ENCODE results near the gene SOX5.
"Not testable (repeated sequence)": the region's sequence is repeated elsewhere in the genome, so short reads cannot be mapped to it uniquely, and the experiment has no call there.

The SOX5 gene

GRCh38 chr12:23824358-23824757 is 125.1 kb downstream of the SOX5 start:
- H3K4me1 ChIP-seq (ENCODE audit: insufficient read depth, poor library complexity, severe bottlenecking), result no peaks in the 10 kb centered on the region
- DNase-seq (ENCODE audit: low spot score), result no peak
- no peaks in the 10 kb centered on the region for H3K9me3 ChIP-seq (ENCODE audit: severe bottlenecking)
- no peaks in the 10 kb centered on the region for H3K36me3 ChIP-seq (ENCODE audit: low read depth)
- no peak for ATAC-seq (ENCODE audit: low read depth)
- H3K27ac ChIP-seq (ENCODE audit: poor library complexity, severe bottlenecking), result no peak overlapping the region
- TF ChIP-seq CTCF (IDR thresholded peaks at IDR 0.05; ENCODE audit: poor library complexity, severe bottlenecking), result no peak
- no peaks in the 10 kb centered on the region for H3K27me3 ChIP-seq (ENCODE audit: insufficient read depth, poor library complexity, severe bottlenecking)
- H3K4me3 ChIP-seq (ENCODE audit: severe bottlenecking), result no peak overlapping the region

- H3K9me3 ChIP-seq (ENCODE audit: severe bottlenecking); ATAC-seq (ENCODE audit: low read depth); DNase-seq (ENCODE audit: low spot score); H3K4me3 ChIP-seq (ENCODE audit: severe bottlenecking); H3K27me3 ChIP-seq (ENCODE audit: insufficient read depth, poor library complexity, severe bottlenecking); H3K4me1 ChIP-seq (ENCODE audit: insufficient read depth, poor library complexity, severe bottlenecking); H3K27ac ChIP-seq (ENCODE audit: poor library complexity, severe bottlenecking); H3K36me3 ChIP-seq (ENCODE audit: low read depth): not testable (repeated sequence)
These were observed 126.6 kb downstream of the SOX5 start for GRCh38 chr12:23822883-23823282.

- Histone ChIP-seq H3K4me3 (ENCODE audit: severe bottlenecking) (no peak overlapping the region), H3K27me3 (ENCODE audit: insufficient read depth, poor library complexity, severe bottlenecking) (no peaks in the 10 kb centered on the region), H3K4me1 (ENCODE audit: insufficient read depth, poor library complexity, severe bottlenecking) (no peaks in the 10 kb centered on the region), H3K36me3 (ENCODE audit: low read depth) (no peaks in the 10 kb centered on the region), H3K9me3 (ENCODE audit: severe bottlenecking) (no peaks in the 10 kb centered on the region), H3K27ac (ENCODE audit: poor library complexity, severe bottlenecking) (no peak overlapping the region)
- DNase-seq (ENCODE audit: low spot score) (no peak), ATAC-seq (ENCODE audit: low read depth) (no peak)
- TF ChIP-seq CTCF (IDR thresholded peaks at IDR 0.05; ENCODE audit: poor library complexity, severe bottlenecking), result no peak
These were observed 132.1 kb downstream of the SOX5 start for GRCh38 chr12:23817345-23817744.

- TF ChIP-seq CTCF (IDR thresholded peaks at IDR 0.05; ENCODE audit: poor library complexity, severe bottlenecking), result no peak
- Histone ChIP-seq H3K27me3 (ENCODE audit: insufficient read depth, poor library complexity, severe bottlenecking) (no peaks in the 10 kb centered on the region), H3K4me1 (ENCODE audit: insufficient read depth, poor library complexity, severe bottlenecking) (no peaks in the 10 kb centered on the region), H3K27ac (ENCODE audit: poor library complexity, severe bottlenecking) (no peak overlapping the region), H3K9me3 (ENCODE audit: severe bottlenecking) (no peaks in the 10 kb centered on the region), H3K36me3 (ENCODE audit: low read depth) (no peaks in the 10 kb centered on the region), H3K4me3 (ENCODE audit: severe bottlenecking) (no peak overlapping the region)
- no peak for DNase-seq (ENCODE audit: low spot score)
- ATAC-seq (ENCODE audit: low read depth), result no peak
These were observed 133.0 kb downstream of the SOX5 start for GRCh38 chr12:23816394-23816851.

- DNase-seq (ENCODE audit: low spot score) (no peak), ATAC-seq (ENCODE audit: low read depth) (no peak)
- no peaks in the 10 kb centered on the region for H3K27me3 ChIP-seq (ENCODE audit: insufficient read depth, poor library complexity, severe bottlenecking)
- no peaks in the 10 kb centered on the region for H3K36me3 ChIP-seq (ENCODE audit: low read depth)
- H3K4me1 ChIP-seq (ENCODE audit: insufficient read depth, poor library complexity, severe bottlenecking), result no peaks in the 10 kb centered on the region
- no peak for TF ChIP-seq CTCF (IDR thresholded peaks at IDR 0.05; ENCODE audit: poor library complexity, severe bottlenecking)
- H3K9me3 ChIP-seq (ENCODE audit: severe bottlenecking), result no peaks in the 10 kb centered on the region
- H3K27ac ChIP-seq (ENCODE audit: poor library complexity, severe bottlenecking), result no peak overlapping the region
- no peak overlapping the region for H3K4me3 ChIP-seq (ENCODE audit: severe bottlenecking)
These were observed 133.7 kb downstream of the SOX5 start for GRCh38 chr12:23815810-23816209.
